Right lung (tissue), 5 donors: ENCODE data around the gene CEACAM6. TPM values are rescaled to one million over a fixed set of nuclear protein-coding genes. Genes with fewer than 3 reads are reported as not detected.
"Not testable (repeated sequence)": the region's sequence is repeated elsewhere in the genome, so short reads cannot be mapped to it uniquely, and the experiment has no call there.

Source experiments
- DNase-seq, 2 donors: peaks; one replicate each; pipeline ENCODE4 v3.0.0-alpha.2; 2013
- polyA plus RNA-seq, 5 donors: library from polyadenylated mRNA; unstranded; fragments of 120-200 nt; gene quantifications; one replicate each; pipeline versions ENCODE4 v1.2.1 to v1.2.3, GENCODE V29; 2013; ENCODE audit warnings: inconsistent platforms in 1 of 5, low replicate concordance in 1 of 5; ENCODE audit not compliant: insufficient read length in 5 of 5, insufficient read depth in 1 of 5

The CEACAM6 gene
- polyA plus RNA-seq, 5 donors, result 2.8 to 3.4 (median 2.9) TPM

DNA sequence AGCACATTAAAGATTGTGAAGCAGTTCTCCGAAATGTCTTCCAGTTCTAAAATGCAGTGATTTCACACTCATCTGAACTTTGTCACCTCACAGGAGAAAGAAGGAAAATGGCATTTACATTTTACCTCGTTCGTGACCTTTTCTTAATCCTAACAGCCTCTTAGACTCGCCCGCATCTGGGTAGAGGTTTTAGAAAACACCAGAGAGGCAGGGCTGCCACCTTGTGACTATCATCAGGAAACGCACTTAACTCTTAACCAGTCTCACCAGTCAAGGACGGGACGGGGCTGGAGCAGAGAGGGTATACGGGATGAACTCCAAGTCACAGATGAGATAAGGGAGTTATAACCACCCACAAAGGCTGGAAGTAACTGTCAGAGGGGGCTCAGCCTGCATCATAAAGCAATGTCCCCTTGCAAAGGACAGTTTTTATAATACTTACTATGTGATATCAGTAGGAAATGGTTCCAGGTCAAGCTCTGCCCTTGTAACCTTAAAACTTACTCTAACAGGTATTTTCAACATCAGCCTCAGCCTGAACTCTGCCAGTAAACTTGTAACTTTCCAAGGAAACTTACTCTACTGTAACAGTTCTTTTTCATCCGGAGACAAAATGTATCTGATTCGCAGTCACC is 8.6 kb upstream of the CEACAM6 start:
- peak in 1 of 2 donors; percentile 29 for DNase-seq

DNA sequence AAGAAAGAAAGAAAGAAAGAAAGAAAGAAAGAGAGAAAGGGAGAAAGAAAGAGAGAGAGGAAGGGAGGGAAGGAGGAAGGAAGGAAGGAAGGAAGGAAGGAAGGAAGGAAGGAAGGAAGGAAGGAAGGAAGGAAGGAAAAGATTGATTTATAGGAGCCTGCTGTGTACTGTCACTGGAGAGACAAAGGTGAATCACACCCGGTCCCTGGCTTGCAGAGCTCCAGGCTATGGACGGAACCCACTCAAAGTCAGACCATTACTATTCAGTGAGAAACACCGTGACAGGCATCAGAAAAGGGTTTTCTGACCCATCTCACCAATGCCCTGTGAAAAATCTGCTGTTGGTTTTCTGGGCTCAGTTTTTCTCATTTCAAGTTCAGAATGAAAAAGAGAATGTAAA is 7.3 kb upstream of the CEACAM6 start:
- no peak for DNase-seq

DNA sequence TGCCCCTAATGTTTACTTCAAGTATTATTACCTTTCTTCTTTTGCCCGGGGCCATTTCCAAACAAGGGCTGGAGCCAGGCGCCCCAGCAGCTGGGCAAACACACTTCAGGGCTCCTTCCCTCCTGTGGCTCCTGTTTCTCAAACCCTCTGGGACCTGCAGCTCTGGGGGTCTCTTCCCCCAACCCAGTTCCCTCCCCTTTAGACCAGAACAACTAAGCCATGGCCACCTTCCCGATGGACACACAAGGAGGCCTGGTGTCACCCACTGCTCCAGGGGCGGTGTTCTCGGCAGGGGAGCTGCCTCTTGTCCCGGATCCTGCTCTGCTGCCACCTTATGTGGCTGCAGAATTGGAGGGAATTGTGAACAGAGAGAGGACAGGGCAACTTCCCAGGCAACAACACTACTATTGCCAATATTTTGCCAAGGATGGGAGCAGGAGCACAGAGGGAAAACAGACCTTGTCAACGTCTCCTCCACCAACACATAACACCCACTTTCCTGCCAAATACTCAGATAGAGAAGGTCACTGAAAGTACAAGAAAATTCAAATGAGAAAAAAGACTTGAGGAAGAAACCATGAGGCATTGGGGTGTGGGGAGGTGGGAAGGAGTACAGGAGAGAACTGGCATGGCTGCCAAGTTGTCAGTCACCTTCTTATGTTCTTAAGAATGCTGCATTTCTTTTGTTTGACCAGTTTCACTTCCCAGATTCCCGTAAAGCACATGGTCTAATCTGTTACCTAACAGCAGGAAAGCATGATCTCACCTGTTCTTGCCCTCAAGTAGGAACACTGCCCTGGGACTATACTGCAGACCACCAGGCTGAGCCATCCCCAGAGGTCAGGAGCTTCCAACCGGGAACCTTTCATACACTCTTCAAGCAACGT is 4.8 kb upstream of the CEACAM6 start:
- peak; percentile 24 to 46 for DNase-seq

DNA sequence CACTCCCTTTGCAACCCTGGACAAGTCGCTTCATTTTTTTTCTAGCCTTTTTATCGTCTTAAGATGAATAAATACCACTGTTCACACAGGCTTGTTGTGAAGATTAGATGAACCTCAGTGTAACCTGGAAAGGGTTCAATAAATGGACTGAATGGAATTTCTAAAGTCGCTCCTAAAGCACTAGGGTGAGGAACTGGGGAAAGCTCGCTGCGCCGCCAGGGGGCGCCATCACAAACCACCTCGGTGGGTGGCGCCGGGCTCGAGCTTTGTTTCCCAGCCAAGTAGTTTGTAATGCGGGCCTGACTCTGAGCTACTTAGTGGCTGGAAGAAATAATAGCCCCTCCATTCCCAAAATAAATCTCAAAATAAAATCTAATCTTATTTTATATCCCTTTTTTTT is 2.2 kb upstream of the CEACAM6 start:
- DNase-seq, result no peak

DNA sequence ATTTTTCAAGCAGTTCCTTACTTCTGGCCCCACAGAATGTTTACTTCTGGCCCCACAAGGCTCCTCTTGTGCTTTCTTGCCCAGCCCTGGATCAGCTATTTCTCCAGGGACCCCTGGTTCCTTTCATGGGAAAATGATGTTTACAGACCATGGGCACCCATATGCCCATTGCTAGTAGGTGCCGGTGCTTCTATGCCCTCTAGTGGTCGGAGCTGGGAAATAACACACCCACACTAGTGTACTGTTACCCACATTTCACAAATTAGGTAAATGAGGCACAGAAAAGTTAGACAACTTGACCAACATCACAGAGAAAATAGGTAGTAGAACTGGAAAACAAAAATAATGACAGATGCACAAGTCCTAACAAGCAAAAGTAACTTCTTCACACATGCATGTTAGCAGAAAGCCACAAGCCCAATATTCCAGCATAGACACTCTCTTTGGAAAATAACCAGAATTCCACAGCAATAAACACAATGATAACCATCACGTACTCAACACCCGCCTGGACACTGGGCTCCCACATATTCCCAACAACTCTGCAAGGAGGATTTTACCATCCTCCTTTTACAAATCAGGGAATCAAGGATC is 1.3 kb upstream of the CEACAM6 start:
- no peak for DNase-seq

DNA sequence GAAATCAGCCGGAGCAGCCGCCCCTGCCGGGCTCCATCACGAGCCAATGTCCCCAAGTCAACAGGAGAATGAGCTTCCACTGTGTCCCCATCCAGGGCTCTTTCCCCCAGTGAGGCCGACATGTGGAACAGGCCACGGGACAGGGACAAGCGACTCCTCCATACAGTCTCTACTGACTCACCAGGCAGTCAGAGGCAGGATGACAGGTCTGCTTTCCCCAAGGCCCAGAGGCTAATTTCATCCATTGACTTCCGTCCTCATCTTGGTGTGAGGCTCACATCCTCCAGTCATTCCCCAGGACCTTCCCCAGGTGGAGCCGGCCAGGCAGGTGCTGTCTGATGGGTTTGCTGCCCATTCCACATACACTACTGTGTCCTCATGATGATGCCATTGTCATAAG is 3.5 kb downstream of the CEACAM6 start:
- no peak for DNase-seq

DNA sequence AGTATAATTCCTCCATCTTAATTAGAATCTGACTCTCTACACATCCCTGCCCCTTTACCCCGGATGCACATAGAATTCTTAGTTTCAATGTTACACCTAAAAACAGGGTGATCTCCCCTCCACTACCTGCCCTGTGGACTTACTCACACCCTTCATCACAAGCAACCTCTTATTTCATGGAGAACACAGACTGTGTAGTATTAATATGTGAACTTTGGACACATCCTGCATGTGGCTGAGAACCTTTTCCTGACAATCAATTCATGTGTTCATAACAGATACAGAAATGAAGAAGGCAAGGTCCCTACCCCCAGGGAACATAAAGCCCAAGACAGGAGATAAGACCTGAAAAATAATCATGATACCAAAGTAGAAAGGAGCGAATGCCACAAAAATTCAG is 11.8 kb downstream of the CEACAM6 start:
- no peak for DNase-seq

DNA sequence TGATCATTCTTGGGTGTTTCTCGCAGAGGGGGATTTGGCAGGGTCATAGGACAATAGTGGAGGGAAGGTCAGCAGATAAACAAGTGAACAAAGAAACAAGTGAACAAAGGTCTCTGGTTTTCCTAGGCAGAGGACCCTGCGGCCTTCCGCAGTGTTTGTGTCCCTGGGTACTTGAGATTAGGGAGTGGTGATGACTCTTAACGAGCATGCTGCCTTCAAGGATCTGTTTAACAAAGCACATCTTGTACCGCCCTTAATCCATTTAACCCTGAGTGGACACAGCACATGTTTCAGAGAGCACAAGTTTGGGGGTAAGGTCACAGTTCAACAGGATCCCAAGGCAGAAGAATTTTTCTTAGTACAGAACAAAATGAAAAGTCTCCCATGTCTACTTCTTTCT is 12.8 kb downstream of the CEACAM6 start:
- DNase-seq, result not testable (repeated sequence)

DNA sequence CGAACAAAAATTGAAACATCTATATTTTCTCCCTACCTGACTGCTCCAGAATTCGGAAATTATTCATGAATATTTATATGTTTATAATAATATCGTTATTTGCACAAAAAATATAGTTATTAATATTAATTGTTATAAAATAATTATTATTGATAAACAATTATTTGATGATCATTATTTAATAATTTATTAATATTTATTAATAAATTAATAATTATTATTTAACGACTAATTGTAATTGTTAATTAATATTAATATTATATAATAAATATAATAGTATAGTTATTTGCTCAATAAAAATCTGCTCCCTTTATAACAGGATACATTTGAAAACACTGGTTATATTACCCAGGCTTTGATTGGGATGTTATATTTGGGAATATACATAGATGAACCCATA is 14.3 kb downstream of the CEACAM6 start:
- no peak for DNase-seq

DNA sequence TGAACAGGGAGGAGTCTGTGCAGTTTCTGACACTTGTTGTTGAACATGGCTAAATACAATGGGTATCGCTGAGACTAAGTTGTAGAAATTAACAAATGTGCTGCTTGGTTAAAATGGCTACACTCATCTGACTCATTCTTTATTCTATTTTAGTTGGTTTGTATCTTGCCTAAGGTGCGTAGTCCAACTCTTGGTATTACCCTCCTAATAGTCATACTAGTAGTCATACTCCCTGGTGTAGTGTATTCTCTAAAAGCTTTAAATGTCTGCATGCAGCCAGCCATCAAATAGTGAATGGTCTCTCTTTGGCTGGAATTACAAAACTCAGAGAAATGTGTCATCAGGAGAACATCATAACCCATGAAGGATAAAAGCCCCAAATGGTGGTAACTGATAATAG is 16.1 kb downstream of the CEACAM6 start:
- no peak for DNase-seq

DNA sequence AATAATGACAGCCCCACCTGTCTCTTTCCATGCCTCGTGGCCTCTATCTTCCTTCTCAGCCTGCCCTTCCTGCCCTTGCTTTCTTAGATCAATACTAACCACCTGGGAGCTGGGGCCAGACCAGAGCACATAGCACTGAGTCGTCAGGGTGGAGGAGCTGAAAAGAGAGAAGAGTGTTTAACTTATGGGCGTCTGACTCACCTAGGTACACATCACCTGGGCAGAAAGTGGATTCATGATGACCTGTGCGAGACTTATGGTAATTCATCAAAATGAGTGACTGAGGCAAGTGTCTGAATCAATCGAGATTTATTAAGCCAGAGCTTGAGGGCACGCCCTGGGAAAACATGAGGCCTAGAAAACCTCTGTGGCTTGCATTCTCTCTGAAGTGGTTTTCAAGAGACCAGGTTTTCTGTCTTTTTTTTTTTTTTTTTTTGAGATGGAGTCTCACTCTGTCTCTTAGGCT is 19.2 kb downstream of the CEACAM6 start:
- no peak for DNase-seq

DNA sequence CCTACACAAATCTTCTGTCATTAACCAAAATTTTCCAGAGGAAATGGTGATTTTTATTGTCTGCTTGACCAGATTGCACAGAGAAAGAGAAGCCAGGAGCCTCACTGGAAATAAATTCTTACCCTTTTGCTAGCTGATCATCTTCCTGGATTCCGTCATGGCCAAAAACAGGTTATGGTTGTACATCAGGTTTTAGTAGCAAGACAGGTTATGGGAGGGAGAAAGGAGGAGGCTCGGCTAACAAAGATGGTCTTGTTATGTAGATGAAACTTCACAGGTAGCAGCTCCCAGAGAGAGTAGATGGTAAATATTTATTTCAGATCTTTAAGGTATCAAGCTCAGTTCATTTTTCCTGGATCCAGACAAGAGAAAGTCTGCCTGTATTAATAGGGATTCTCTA is 21.4 kb downstream of the CEACAM6 start:
- no peak for DNase-seq

DNA sequence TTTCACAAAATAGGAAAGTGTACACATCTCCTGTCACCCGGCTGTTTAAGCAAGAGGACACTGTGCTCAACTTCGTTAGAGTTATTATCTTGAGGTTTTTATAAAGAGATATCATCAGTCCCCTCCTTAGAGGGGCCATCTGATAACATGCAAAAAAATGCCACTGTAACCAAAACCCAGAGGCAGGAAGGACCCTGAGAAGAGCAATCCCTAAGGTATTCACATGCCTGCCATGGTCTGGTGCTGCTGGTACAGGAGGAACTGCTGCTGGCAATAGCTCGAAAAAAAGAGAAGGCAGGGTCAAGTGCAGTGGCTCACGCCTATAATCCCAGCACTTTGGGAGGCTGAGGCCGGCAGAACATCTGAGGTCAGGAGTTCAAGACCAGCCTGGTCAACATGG is 28.3 kb downstream of the CEACAM6 start:
- no peak for DNase-seq

DNA sequence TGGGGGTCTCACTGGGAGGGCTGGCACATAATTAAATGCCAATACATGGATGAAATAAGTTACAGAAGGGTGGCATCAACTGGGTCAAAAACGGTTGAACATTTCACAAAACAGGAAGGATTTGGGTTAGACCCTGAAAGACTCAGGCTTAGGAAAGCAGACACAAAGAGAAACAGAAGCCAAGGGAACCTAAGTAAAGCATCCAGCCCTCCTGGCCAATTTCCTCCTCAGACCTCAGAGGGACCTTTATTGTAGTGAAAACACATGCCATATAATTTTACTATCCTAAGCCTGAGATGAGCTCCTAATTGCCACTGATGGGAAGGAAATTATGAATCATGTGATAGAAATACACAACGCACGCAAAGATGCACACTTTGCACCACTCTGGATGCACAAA is 29.0 kb downstream of the CEACAM6 start:
- no peak for DNase-seq

DNA sequence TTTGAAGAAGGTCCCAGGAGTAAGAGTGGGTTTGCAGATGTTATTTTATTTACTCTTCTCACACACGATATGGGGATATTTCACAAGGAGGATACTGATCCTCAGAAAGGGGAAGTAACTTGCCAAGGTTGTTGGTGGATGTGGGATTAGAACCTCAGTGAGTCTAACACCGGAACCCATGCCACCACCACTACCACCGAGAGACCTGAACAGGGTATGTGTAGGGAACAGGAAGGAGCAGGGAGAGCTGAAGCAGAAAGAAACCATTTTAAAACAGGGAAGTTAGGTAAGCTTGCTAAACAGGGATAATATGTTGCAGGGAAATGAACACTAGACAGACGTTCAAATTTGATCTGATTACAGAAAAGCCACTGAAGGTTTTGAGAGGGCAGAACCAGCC is 29.4 kb downstream of the CEACAM6 start:
- no peak for DNase-seq

DNA sequence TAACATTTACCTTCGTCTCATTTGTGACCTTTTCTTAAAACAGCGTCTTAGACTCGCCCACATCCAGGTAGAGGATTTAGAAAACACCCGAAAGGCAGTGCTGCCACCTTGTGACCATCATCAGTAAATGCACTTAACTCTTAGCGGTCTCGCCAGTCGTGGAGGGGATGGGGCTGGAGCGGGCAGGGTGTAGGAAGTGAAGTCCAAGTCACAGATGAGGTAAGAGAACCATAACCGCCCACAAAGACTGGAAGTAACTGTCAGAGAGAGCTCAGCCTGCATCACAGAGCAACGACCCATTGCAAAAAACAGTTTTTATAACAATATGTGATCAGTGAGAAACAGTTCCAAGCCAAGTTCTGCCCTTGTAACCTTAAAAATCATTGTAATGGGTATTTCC is 30.3 kb downstream of the CEACAM6 start:
- DNase-seq, result peak; percentile 36 to 52

DNA sequence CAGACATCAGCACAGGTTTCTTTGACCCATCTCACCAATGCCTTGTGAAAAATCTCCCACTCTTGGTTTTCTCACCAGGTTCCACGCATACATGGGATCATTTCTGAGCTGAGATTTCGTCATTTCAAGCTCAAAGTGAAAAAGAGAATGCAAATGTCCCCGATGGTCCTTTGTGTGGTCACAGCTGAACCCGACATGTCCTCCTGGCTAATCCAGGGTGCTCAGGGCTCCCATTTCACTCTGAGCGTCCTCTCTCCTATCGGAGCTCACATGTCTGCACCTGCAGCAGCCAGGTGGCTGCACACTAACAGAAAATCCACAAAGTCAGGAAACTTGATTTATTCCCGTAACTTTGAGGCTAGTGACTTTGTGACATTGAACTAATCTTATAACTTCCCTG is 31.7 kb downstream of the CEACAM6 start:
- DNase-seq, result no peak

DNA sequence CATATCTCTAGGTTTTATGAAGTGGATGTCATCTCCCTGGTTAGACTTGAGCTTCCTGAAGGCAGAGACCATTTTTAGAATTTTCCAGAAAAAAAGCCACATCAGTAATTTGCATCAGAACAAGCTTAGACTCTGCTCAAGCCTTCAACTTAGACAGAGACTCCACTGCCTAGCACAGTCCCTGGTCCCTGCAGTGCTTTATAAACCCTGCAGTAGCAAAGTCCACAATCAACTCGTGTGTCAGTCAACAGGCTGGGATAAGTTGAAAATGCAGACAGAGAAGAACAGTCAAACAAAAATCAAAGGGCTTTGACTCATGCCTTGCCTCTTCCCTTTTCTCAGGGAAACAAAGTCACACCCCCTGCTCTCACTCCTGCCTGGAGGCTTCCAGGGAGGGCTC is 33.2 kb downstream of the CEACAM6 start:
- DNase-seq, result not testable (repeated sequence)

DNA sequence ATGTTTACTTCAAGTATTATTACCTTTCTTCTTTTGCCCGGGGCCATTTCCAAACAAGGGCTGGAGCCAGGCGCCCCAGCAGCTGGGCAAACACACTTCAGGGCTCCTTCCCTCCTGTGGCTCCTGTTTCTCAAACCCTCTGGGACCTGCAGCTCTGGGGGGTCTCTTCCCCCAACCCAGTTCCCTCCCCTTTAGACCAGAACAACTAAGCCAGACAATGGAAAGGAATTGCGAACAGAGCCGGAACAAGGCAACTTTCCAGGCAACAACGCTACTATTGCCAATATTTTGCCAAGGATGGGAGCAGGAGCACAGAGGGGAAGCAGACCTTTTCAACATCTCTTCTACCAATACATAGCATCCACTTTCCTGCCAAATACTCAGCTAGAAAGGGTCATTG is 33.7 kb downstream of the CEACAM6 start:
- not testable (repeated sequence) for DNase-seq

DNA sequence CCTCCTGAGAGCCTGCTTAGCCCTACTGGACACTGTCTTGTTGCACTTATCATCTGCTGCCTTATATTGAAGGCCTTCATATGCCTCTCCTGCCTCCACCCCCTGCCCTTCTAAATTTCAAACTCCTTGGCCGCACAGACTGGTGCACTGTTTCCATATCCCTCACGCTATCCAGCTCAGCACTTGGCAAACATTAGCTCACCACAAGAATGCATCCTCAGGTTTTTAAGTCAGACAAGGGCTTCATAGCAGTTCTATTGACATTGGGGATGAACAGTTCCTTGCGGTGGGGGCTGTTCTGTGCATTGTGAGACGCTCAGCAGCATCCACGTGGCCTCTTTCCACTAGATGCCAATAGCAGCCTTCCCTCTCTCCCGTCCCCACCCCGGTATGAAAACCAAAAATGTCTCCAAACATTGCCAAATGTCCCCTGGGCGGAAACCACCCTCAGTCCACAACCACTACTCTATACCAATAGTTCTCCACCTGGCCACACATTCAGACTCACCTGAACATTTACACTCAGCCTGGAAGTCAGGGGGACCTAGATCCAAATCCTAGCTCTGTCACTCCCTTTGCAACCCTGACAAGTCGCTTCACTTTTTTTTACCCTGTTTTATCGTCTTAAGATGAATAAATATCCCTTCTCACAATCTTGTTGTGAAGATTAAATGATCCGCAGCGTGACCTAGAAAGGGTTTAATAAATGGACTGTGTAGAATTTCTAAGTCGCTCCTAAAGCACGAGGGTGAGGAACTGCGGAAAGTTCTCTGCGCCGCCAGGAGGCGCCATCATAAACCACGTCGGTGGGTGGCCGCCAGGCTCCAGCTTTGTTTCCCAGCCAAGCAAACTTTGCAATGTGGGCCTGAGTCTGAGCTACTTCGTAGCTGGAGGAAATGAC is 37.4 kb downstream of the CEACAM6 start:
- no peak for DNase-seq

DNA sequence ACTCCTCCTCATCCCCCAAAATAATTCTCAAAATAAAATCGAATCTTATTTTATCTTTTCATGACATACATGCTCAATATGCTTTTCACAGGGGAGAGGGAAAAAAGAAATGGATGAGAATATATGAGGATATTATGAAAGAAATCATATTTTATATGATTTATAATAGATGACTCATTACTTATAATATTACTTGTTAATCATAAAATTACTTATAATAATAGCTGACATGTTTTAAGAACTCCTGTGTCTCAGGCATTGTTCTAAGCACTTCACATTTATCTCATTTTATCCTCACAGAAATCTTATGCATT is 38.0 kb downstream of the CEACAM6 start:
- DNase-seq, result no peak

DNA sequence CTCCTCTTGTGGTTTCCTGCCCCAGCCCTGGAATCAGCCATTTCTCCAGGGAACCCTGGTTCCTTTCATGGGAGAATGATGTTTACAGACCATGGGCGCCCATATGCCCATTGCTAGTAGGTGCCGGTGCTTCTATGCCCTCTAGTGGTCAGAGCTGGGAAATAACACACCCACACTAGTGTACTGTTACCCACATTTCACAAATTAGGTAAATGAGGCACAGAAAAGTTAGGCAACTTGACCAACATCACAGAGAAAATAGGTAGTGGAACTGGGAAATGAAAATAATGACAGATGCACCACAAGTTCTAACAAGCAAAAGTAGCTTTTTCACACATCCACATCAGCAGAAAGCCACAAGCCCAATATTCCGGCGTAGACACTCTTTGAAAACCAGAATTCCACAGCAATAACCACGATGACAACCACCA is 39.7 kb downstream of the CEACAM6 start:
- DNase-seq, result no peak
